HCT116 (cell line): ENCODE measurements around the gene HES1. TPM values are rescaled to one million over a fixed set of nuclear protein-coding genes. Genes with fewer than 3 reads are reported as not detected.

ENCODE experiments used
- ATAC-seq: fragments of 200-7000 bp; cut with Tn5 transposase; 2 replicates; pipeline ENCODE4 v1.9.1; 2020; ENCODE audit warnings: mild to moderate bottlenecking, moderate library complexity
- BruUV-seq: library from RNA; stranded (reverse); fragments of 400-500 nt; replicated peaks from 2 replicates; lab custom pipeline; 2021; lab: Mats Ljungman, UMichigan
- CTCF ChIA-PET: fragments of 300-600 bp; sonication (Branson Sonifier 250); formaldehyde crosslinking; loops from one replicate; lab custom pipeline; 2021; ENCODE audit warnings: antibody characterized with exemption; lab: Charles Lee
- POLR2A ChIA-PET: fragments of 300-600, 350-600 bp; sonication (Branson Sonifier 250); formaldehyde crosslinking; loops from one replicate; lab custom pipeline; 2021; ENCODE audit warnings: antibody characterized with exemption; lab: Charles Lee
- RAD21 ChIA-PET, 2 experiments: fragments of 300-600 bp; sonication (Branson Sonifier 250); formaldehyde crosslinking; loops; one replicate each; lab custom pipeline; 2023; ENCODE audit warnings: low total read pairs in 2 of 2; ENCODE audit not compliant: uncharacterized antibody in 2 of 2, unreplicated experiment in 2 of 2, low non-redundant PET in 1 of 2; lab: Charles Lee
- DNase-seq: peaks from one replicate; pipeline ENCODE4 v3.0.0-alpha.2; 2010; ENCODE audit warnings: low read depth, low spot score
- H2AFZ ChIP-seq: fragments of 200-600 bp; shearing (Covaris generic), sonication (generic); 2 replicates; pipeline ENCODE4 v1.6.1; 2017; ENCODE audit warnings: low read depth, mixed run types, mixed read lengths, antibody characterized with exemption, low read length; ENCODE audit not compliant: poor library complexity, severe bottlenecking
- H3K27ac ChIP-seq: 2 replicates; pipeline ENCODE4 v1.5.1; 2012; ENCODE audit warnings: low read depth, low read length
- H3K27me3 ChIP-seq: fragments of 200-600 bp; sonication (generic); 2 replicates; pipeline ENCODE4 v1.6.1; 2016; ENCODE audit warnings: mixed run types, low read length, mixed read lengths; ENCODE audit not compliant: insufficient read depth
- H3K36me3 ChIP-seq, 2 experiments: fragments of 200-500 bp in 1 of 2; fragments of 200-600 bp in 1 of 2; sonication (Bioruptor generic) in 1 of 2; sonication (generic) in 1 of 2; 2 replicates each; pipeline versions ENCODE4 v1.5.1 to v1.6.1; 2014 to 2016; ENCODE audit warnings: low read length in 2 of 2, inconsistent platforms in 1 of 2, mixed read lengths in 1 of 2, mixed run types in 1 of 2; ENCODE audit not compliant: insufficient read depth in 2 of 2, control insufficient read depth in 1 of 2
- H3K4me1 ChIP-seq, 2 experiments: fragments of 200-600 bp in 1 of 2; sonication (generic) in 1 of 2; 2 replicates each; pipeline versions ENCODE4 v1.5.1 to v1.6.1; 2012 to 2017; ENCODE audit warnings: low read length in 2 of 2, inconsistent platforms in 1 of 2, mild to moderate bottlenecking in 1 of 2, mixed read lengths in 1 of 2, mixed run types in 1 of 2, moderate library complexity in 1 of 2; ENCODE audit not compliant: insufficient read depth in 2 of 2, control insufficient read depth in 1 of 2
- H3K4me2 ChIP-seq: fragments of 200-600 bp; sonication (generic); 2 replicates; pipeline ENCODE4 v1.6.1; 2017; ENCODE audit warnings: mixed run types, low read length, mixed read lengths
- H3K4me3 ChIP-seq, 2 experiments: fragments of 200-600 bp in 1 of 2; sonication (generic) in 1 of 2; replicated peaks in 1 of 2; 2 replicates each; pipeline ENCODE4 v1.5.1; 2011 to 2016; ENCODE audit warnings: low read length in 2 of 2, control low read depth in 1 of 2, low read depth in 1 of 2, mild to moderate bottlenecking in 1 of 2, mixed read lengths in 1 of 2, mixed run types in 1 of 2
- H3K79me2 ChIP-seq: fragments of 200-600 bp; sonication (generic); 2 replicates; pipeline ENCODE4 v1.6.1; 2017; ENCODE audit warnings: mild to moderate bottlenecking, mixed run types, low read length, moderate library complexity, mixed read lengths; ENCODE audit not compliant: insufficient read depth
- H3K9ac ChIP-seq: fragments of 200-600 bp; sonication (generic); 2 replicates; pipeline ENCODE4 v1.6.1; 2016; ENCODE audit warnings: low read length, mixed read lengths
- H3K9me2 ChIP-seq: fragments of 200-600 bp; sonication (generic), shearing (Covaris generic); 2 replicates; pipeline ENCODE4 v1.6.1; 2017; ENCODE audit warnings: mixed run types, mild to moderate bottlenecking, moderate library complexity; ENCODE audit not compliant: insufficient read depth
- H3K9me3 ChIP-seq, 2 experiments: fragments of 200-500 bp in 1 of 2; fragments of 200-600 bp in 1 of 2; sonication (Bioruptor generic) in 1 of 2; sonication (generic) in 1 of 2; 2 replicates each; pipeline ENCODE4 v1.6.1; 2014 to 2017; ENCODE audit warnings: low read length in 2 of 2, mixed read lengths in 2 of 2, inconsistent platforms in 1 of 2, low read depth in 1 of 2, mild to moderate bottlenecking in 1 of 2, mixed run types in 1 of 2, moderate library complexity in 1 of 2; ENCODE audit not compliant: control insufficient read depth in 1 of 2, insufficient read depth in 1 of 2
- H4K20me1 ChIP-seq: fragments of 200-600 bp; sonication (generic), shearing (Covaris generic); 2 replicates; pipeline ENCODE4 v1.6.1; 2017; ENCODE audit warnings: mixed run types, mild to moderate bottlenecking, moderate library complexity; ENCODE audit not compliant: insufficient read depth
- CBX3 ChIP-seq: IDR thresholded peaks from 2 replicates; pipeline ENCODE4 v1.6.1; 2012; ENCODE audit warnings: low read depth
- CEBPB ChIP-seq: IDR thresholded peaks from 2 replicates; pipeline ENCODE4 v1.6.1; 2012; ENCODE audit warnings: low read depth
- CTCF ChIP-seq, 3 experiments: fragments of 200-600 bp in 1 of 3; sonication (generic) in 1 of 3; IDR thresholded peaks in 2 of 3; conservative IDR thresholded peaks in 1 of 3; 2 replicates each; pipeline ENCODE4 v1.5.1; 2012 to 2017; ENCODE audit warnings: low read depth in 2 of 3, low read length in 2 of 3, antibody characterized with exemption in 1 of 3, borderline replicate concordance in 1 of 3, control low read depth in 1 of 3, mild to moderate bottlenecking in 1 of 3, mixed read lengths in 1 of 3, mixed run types in 1 of 3, moderate library complexity in 1 of 3; ENCODE audit not compliant: insufficient read depth in 1 of 3
- EGR1 ChIP-seq: IDR thresholded peaks from 2 replicates; pipeline ENCODE4 v1.6.1; 2012; ENCODE audit warnings: low read depth
- ELF1 ChIP-seq: IDR thresholded peaks from 2 replicates; pipeline ENCODE4 v1.6.1; 2012; ENCODE audit warnings: low read depth, borderline replicate concordance
- EZH2 ChIP-seq: fragments of 200-600 bp; sonication (generic); IDR thresholded peaks from 2 replicates; pipeline ENCODE4 v1.6.1; 2017; ENCODE audit warnings: antibody characterized with exemption, mixed run types
- EZH2phosphoT487 ChIP-seq: fragments of 200-600 bp; IDR thresholded peaks from 2 replicates; pipeline ENCODE4 v1.6.1; 2018; ENCODE audit warnings: antibody characterized with exemption, borderline replicate concordance
- JUND ChIP-seq: IDR thresholded peaks from 2 replicates; pipeline ENCODE4 v1.6.1; 2012
- POLR2A ChIP-seq: IDR thresholded peaks from 2 replicates; pipeline ENCODE4 v1.7.0; 2011; ENCODE audit warnings: borderline replicate concordance; ENCODE audit not compliant: insufficient read depth, insufficient read length; ENCODE audit errors: extremely low read depth
- RAD21 ChIP-seq: IDR thresholded peaks from 2 replicates; pipeline ENCODE4 v1.6.1; 2012; ENCODE audit warnings: low read depth, mild to moderate bottlenecking
- REST ChIP-seq: IDR thresholded peaks from 2 replicates; pipeline ENCODE4 v1.6.1; 2012; ENCODE audit warnings: low read depth
- SIN3A ChIP-seq: IDR thresholded peaks from 2 replicates; pipeline ENCODE4 v1.6.1; 2012; ENCODE audit warnings: low read depth
- SP1 ChIP-seq: IDR thresholded peaks from 2 replicates; pipeline ENCODE4 v1.6.1; 2012; ENCODE audit warnings: low read depth
- YY1 ChIP-seq: IDR thresholded peaks from 2 replicates; pipeline ENCODE4 v1.6.1; 2011; ENCODE audit warnings: low read length, low read depth, moderate library complexity, mild to moderate bottlenecking; ENCODE audit not compliant: insufficient replicate concordance; ENCODE audit errors: extremely low read depth
- ZFX ChIP-seq: fragments of 450-650 bp; IDR thresholded peaks from 2 replicates; pipeline ENCODE4 v1.6.1; 2017
- intact Hi-C: fragments of 100-400 bp; cut with micrococcal nuclease; formaldehyde crosslinking; loops from 2 replicates; pipeline ENCODE4 v1.10.0; 2022
- total RNA-seq: library from RNA; stranded (reverse); gene quantifications from one replicate; pipeline ENCODE4 v1.2.1, GENCODE V29; 2021; ENCODE audit not compliant: unreplicated experiment
- TF ChIP-seq, protein P1 (sequence below): IDR thresholded peaks from 2 replicates; pipeline ENCODE4 v1.6.1; 2012

HES1 gene
- total RNA-seq, 1 experiment from 2014 or later = 32.9 TPM

GRCh38 chr3:194110483-194110882 lies 25.5 kb upstream of the HES1 start:
- ChIA-PET CTCF (no interaction called here), RAD21 (no interaction called here), POLR2A (no interaction called here)
- Histone ChIP-seq H3K4me1 (peaks cover 12 to 13% of the 10 kb centered on the region in 2 experiments; a peak in 3 of 4 replicates), H3K9ac (no peak overlapping the region), H4K20me1 (no peaks in the 10 kb centered on the region), H3K9me2 (no peaks in the 10 kb centered on the region), H3K9me3 (no peaks in the 10 kb centered on the region), H3K4me3 (no peak overlapping the region), H3K36me3 (no peaks in the 10 kb centered on the region), H2AFZ (no peak overlapping the region), H3K27ac (no peak overlapping the region), H3K4me2 (no peak overlapping the region), H3K27me3 (peaks cover 4% of the 10 kb centered on the region; the same call in 1 of the 2 replicates), H3K79me2 (no peaks in the 10 kb centered on the region)
- ATAC-seq (no peak), DNase-seq (no peak)
- TF ChIP-seq, protein P1, sequence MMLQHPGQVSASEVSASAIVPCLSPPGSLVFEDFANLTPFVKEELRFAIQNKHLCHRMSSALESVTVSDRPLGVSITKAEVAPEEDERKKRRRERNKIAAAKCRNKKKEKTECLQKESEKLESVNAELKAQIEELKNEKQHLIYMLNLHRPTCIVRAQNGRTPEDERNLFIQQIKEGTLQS = no peak
- TF ChIP-seq CBX3 = no peak
- no peak for TF ChIP-seq POLR2A
- no TSS peak for BruUV-seq
- intact Hi-C loops = no loop called here

- no peak for DNase-seq
- CTCF ChIA-PET = no interaction called here
- Histone ChIP-seq H3K9me3 (no peaks in the 10 kb centered on the region), H3K4me2 (no peak overlapping the region), H3K4me1 (peaks cover 12 to 13% of the 10 kb centered on the region in 2 experiments; a peak in 3 of 4 replicates), H3K79me2 (no peaks in the 10 kb centered on the region), H3K4me3 (no peak overlapping the region), H2AFZ (no peak overlapping the region), H3K27ac (no peak overlapping the region), H3K9ac (no peak overlapping the region), H3K36me3 (no peaks in the 10 kb centered on the region), H3K27me3 (peaks cover 4% of the 10 kb centered on the region; the same call in 1 of the 2 replicates), H4K20me1 (no peaks in the 10 kb centered on the region), H3K9me2 (no peaks in the 10 kb centered on the region)
- no peak for ATAC-seq
- RAD21 ChIA-PET = no interaction called here
- intact Hi-C loops = no loop called here
- POLR2A ChIA-PET = interaction anchor here (0.7 kb wide), 1 partner anchor 187 kb away, joined by 3 read pairs; no protein-coding TSS in a partner anchor
- no TSS peak for BruUV-seq
- TF ChIP-seq EZH2 (no peak), CTCF (IDR thresholded peaks at IDR 0.05 in 2 of 3, conservative IDR thresholded peaks at IDR 0.05 in 1 of 3; ENCODE audit: borderline replicate concordance in 1 of 3, insufficient read depth in 1 of 3, low read depth in 2 of 3, low read length in 2 of 3) (no peak), CBX3 (no peak), YY1 (no peak), JUND (no peak), EZH2phosphoT487 (no peak), POLR2A (no peak), SIN3A (no peak), CEBPB (no peak), RAD21 (no peak), EGR1 (no peak), ZFX (no peak), SP1 (no peak), REST (no peak), ELF1 (no peak)
- TF ChIP-seq, protein P1 = no peak
Observed at GRCh38 chr3:194111336-194111735, 24.6 kb upstream of the HES1 start.
